Neural progenitor cell (in vitro differentiated cells): ENCODE data around the gene POLR1F. TPM values are rescaled to one million over a fixed set of nuclear protein-coding genes. Genes with fewer than 3 reads are reported as not detected.

Source experiments
- DNase-seq: peaks from one replicate; pipeline ENCODE4 v3.0.0-alpha.2; 2016; ENCODE audit warnings: low spot score
- H2AFZ ChIP-seq: fragments of 200-600 bp; sonication (generic); replicated peaks from 2 replicates; pipeline ENCODE4 v1.6.1; 2016; ENCODE audit warnings: antibody characterized with exemption
- H3F3A ChIP-seq: fragments of 200-600 bp; sonication (generic); 2 replicates; pipeline ENCODE4 v1.6.1; 2016; ENCODE audit warnings: antibody characterized with exemption, low read depth
- H3K27ac ChIP-seq: fragments of 200-600 bp; sonication (generic); 2 replicates; pipeline ENCODE4 v1.5.1; 2016; ENCODE audit warnings: mild to moderate bottlenecking
- H3K27me3 ChIP-seq: fragments of 200-600 bp; sonication (generic); 2 replicates; pipeline ENCODE4 v1.6.1; 2016; ENCODE audit warnings: mild to moderate bottlenecking, moderate library complexity
- H3K36me3 ChIP-seq: fragments of 200-600 bp; sonication (generic); 2 replicates; pipeline ENCODE4 v1.5.1; 2016
- H3K4me1 ChIP-seq: fragments of 200-600 bp; sonication (generic); 2 replicates; pipeline ENCODE4 v1.6.1; 2016; ENCODE audit warnings: mixed run types
- H3K4me2 ChIP-seq: fragments of 200-600 bp; sonication (generic); 2 replicates; pipeline ENCODE4 v1.6.1; 2016
- H3K4me3 ChIP-seq: fragments of 200-600 bp; sonication (generic); 2 replicates; pipeline ENCODE4 v1.5.1; 2016
- H3K79me2 ChIP-seq: fragments of 200-600 bp; sonication (generic); 2 replicates; pipeline ENCODE4 v1.6.1; 2016; ENCODE audit warnings: low read depth
- H3K9ac ChIP-seq: fragments of 200-600 bp; sonication (generic); 2 replicates; pipeline ENCODE4 v1.6.1; 2016
- H3K9me3 ChIP-seq: fragments of 200-600 bp; sonication (generic); 2 replicates; pipeline ENCODE4 v1.5.1; 2016; ENCODE audit warnings: low read depth
- H4K20me1 ChIP-seq: fragments of 200-600 bp; sonication (generic); 2 replicates; pipeline ENCODE4 v1.6.1; 2016; ENCODE audit warnings: low read depth
- H3K27ac Mint-ChIP-seq: 3 replicates; pipeline ENCODE4 v1.8.0; 2021; ENCODE audit warnings: mixed read lengths
- H3K27me3 Mint-ChIP-seq: 2 replicates; pipeline ENCODE4 v1.8.0; 2022; ENCODE audit warnings: low read depth, mild to moderate bottlenecking, inconsistent platforms, moderate library complexity, mixed read lengths; ENCODE audit not compliant: insufficient read depth
- H3K36me3 Mint-ChIP-seq: 3 replicates; pipeline ENCODE4 v1.8.0; 2021; ENCODE audit warnings: mixed read lengths
- H3K4me1 Mint-ChIP-seq: 3 replicates; pipeline ENCODE4 v1.8.0; 2021; ENCODE audit warnings: mixed read lengths
- H3K4me3 Mint-ChIP-seq: 3 replicates; pipeline ENCODE4 v1.8.0; 2021; ENCODE audit warnings: mild to moderate bottlenecking, moderate library complexity, mixed read lengths
- H3K9me3 Mint-ChIP-seq: 3 replicates; pipeline ENCODE4 v1.8.0; 2020; ENCODE audit warnings: mixed read lengths
- EZH2 ChIP-seq: fragments of 200-600 bp; sonication (generic); IDR thresholded peaks from 2 replicates; pipeline ENCODE4 v1.6.1; 2017; ENCODE audit warnings: antibody characterized with exemption, mild to moderate bottlenecking, moderate library complexity
- EZH2phosphoT487 ChIP-seq: fragments of 200-600 bp; sonication (generic); IDR thresholded peaks from 2 replicates; pipeline ENCODE4 v1.6.1; 2017; ENCODE audit warnings: antibody characterized with exemption
- microRNA-seq: library from miRNA; unstranded; fragments of <30 nt; microRNA quantifications from one replicate; pipeline ENCODE4, GENCODE V29; 2016
- small RNA-seq: library from RNA; depleted of rRNA; stranded (forward); fragments of <200 nt; gene quantifications from one replicate; pipeline ENCODE3, GENCODE V24; 2015
- total RNA-seq: library from RNA; depleted of rRNA; stranded (reverse); fragments of >200 nt; gene quantifications from 2 replicates; pipeline ENCODE4 v1.2.3, GENCODE V29; 2015; ENCODE audit warnings: low replicate concordance
- TF ChIP-seq, protein P1 (sequence below): fragments of 200-600 bp; sonication (generic); IDR thresholded peaks from 2 replicates; pipeline ENCODE4 v1.5.1; 2017; ENCODE audit warnings: antibody characterized with exemption, mild to moderate bottlenecking

The POLR1F gene
- total RNA-seq, 1 donor from 2014 or later, result 29.7 TPM

DNA sequence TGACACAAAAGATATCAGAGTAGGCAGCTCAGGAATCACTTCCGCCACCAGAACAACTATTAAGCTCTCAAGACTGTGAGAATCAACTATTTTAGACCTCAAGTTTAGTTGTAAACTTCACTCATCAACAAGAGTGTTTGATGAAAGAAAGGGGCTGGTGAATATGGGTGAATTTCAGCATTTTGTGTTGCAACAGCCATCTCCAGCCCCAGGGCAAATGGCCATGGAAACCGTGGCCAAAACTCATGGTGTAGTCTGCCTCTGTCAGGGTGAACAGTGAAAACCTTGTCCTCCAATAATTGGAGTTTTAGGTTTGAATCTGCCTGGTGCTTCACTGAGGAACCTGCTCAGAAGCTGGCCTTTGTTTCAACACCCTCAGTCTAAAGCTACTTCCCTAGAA is 60.0 kb downstream of the POLR1F start:
- Histone ChIP-seq H3K36me3 (no peaks in the 10 kb centered on the region), H2AFZ (no peak overlapping the region), H3K27me3 (no peaks in the 10 kb centered on the region), H3K4me3 (no peak overlapping the region), H3K27ac (no peak overlapping the region), H3K9ac (no peak overlapping the region), H3F3A (no peaks in the 10 kb centered on the region), H3K79me2 (no peaks in the 10 kb centered on the region), H3K9me3 (no peaks in the 10 kb centered on the region), H3K4me1 (no peaks in the 10 kb centered on the region), H3K4me2 (no peak overlapping the region), H4K20me1 (no peaks in the 10 kb centered on the region)
- H3K4me3 Mint-ChIP-seq, result no peak overlapping the region
- H3K27ac Mint-ChIP-seq, result no peak overlapping the region
- H3K4me1 Mint-ChIP-seq, result no peaks in the 10 kb centered on the region
- H3K36me3 Mint-ChIP-seq, result no peaks in the 10 kb centered on the region
- peaks cover 16% of the 10 kb centered on the region for H3K9me3 Mint-ChIP-seq
- no peak for TF ChIP-seq EZH2
- TF ChIP-seq EZH2phosphoT487, result no peak
- TF ChIP-seq, protein P1, sequence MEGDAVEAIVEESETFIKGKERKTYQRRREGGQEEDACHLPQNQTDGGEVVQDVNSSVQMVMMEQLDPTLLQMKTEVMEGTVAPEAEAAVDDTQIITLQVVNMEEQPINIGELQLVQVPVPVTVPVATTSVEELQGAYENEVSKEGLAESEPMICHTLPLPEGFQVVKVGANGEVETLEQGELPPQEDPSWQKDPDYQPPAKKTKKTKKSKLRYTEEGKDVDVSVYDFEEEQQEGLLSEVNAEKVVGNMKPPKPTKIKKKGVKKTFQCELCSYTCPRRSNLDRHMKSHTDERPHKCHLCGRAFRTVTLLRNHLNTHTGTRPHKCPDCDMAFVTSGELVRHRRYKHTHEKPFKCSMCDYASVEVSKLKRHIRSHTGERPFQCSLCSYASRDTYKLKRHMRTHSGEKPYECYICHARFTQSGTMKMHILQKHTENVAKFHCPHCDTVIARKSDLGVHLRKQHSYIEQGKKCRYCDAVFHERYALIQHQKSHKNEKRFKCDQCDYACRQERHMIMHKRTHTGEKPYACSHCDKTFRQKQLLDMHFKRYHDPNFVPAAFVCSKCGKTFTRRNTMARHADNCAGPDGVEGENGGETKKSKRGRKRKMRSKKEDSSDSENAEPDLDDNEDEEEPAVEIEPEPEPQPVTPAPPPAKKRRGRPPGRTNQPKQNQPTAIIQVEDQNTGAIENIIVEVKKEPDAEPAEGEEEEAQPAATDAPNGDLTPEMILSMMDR, result no peak
- DNase-seq, result no peak
- peaks cover 6% of the 10 kb centered on the region for H3K27me3 Mint-ChIP-seq

Small RNA genes within 50 kb of the gene (microRNA-seq; reads per million reads assigned to microRNA genes)
- gene MIR3146, result not detected

Small RNA genes within 50 kb of the gene (small RNA-seq; reads per million reads assigned to genes)
- gene MIR3146, result not detected

Other genes with a start within 250 kb of the POLR1F start
- gene TMEM196, start 64.6 kb upstream of the POLR1F start, total RNA-seq, result not detected in 2 replicates